HG03196 (cell line): ENCODE results near the gene SOX1.

ENCODE experiments used
- ATAC-seq: cut with Tn5 transposase; IDR thresholded peaks from one replicate; pipeline ENCODE4 v1.9.1; 2021; ENCODE audit not compliant: unreplicated experiment

The SOX1 gene

DNA sequence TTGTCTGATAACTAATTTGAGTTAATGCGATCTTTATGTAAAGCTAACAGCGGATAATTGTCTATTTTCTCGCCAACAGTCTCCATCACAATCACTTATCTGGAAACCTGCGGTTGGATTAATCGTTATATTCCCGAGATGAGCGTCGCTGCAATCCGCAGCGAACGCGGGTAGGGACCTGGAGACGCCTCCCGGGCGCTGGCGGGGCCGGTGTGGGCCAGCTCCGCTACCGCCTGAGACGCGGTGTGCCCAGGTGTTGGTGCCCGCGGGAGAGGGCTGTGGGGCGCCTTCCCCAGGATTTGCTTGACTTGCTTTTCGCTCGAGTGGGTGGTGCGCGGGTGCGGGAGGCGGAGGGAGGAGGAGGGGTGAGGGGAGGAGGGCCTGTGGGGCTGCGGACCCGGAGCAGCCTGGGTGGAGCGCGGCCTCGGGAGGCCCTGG lies 38.3 kb downstream of the SOX1 start:
- ATAC-seq, result no peak

DNA sequence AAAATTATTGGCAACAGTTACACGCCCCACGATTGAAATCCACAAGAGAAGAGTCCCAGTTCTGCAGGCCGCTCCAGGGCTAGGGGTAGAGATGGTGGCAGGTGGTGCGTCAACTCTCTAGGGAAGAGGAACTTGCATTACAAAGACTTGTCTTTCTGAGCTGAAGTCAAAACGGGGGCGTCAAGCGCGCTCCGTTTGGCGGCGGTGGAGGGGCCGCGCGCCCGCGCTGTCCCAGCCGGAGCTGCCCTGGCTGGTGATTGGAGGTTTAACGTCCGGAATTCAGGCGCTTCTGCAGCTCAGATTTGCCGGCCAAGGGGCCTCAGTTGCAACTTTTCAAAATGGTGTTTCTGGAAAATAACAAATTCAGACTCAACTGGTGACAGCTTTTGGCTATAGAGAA lies 38.9 kb downstream of the SOX1 start:
- ATAC-seq, result no peak

DNA sequence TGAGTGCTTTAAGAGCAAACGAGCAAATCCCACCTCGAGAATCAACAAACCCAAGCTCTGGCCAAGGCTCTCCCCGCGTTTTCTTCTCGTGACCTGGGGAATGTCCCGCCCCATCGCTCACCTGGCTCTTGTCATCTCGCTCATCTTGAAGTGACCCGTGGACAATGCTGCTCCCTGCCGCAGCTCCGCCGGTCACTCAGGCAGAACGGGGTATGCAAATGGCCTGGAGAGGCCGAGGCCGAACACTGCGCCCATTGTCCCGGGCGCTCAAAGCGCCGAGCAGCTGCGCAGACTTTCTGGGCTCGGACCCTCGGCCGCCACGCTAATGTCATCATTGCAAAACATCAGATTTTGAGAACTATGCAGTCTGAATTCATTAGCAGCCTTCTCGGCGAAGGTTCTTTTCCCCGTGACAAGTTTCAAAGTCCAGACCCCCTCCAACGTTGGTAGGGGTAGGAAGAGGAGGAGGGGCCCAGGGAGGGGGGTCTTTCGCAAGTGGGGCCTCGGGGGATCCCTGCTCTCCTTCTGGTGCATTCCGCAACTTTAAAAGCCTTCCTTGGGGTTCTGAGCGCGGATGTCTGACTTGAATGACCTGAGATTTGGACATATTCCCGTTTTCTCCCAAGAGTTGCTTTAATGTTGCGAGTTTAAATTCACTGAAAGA lies 39.7 kb downstream of the SOX1 start:
- no peak for ATAC-seq

DNA sequence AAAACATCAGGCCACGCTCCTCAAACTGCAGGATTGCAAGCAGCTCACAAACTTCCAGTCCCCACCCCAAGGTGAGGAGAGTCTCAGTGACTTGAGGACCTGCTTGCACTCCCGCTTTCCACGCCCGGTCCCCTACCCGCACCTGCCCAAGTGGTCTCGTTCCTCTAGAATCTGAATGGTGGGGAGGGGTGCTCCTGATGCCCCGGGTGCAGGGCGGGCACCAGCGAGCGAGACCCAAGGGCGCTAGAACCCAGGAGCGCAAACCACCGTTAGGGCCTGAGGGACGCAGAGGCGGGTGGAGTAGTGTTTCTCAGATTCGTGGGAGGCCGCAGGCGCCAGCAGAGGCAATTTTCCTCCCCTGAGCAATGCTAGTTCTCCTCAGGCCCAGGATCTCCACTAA lies 40.3 kb downstream of the SOX1 start:
- no peak for ATAC-seq

DNA sequence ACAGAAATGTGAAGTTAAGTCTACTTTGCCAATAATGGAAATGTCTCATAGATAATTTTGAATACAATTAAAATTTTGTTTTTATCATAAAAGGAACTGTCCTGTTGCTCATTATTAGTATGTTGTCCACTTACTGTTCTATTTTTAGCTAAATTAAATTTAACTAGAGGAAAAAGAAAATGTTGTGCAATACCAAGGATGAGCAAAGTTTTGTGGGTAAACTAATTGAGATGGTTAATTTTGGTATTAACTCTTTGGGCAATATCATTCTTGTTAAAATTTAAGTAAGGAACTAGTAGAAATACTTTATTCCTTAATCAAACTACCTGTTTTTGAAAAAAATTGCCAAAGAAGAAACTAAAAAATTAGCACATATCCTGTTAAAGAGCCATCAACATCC lies 43.5 kb downstream of the SOX1 start:
- ATAC-seq, result no peak

DNA sequence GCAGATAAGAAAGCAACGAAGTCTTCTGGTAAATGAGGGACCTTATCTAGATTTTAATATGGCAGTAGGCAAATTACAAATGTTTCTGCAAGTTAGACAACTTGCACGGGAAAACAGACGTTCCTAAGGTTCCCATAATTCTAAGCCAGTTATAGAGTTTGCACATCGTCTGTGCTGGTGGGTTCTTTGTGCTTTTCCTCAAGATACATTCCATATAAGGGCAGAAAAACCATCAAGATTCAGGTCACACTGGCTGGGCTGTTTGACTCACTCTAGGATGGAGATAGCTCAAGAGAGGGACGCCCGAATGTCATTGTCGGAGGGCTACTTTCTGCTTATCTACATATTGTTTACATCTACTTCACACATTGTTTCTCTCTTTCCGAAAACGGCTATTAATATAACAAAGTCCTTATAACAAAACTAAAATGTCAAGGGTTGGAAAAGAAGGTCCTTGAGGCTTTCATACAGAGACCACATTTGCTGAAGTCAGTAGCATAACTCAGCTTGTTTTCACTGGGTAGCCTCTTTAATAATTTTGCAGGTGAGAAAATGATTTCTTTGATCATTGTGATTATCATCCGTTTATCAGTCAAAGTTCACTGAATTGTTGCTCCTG lies 44.4 kb downstream of the SOX1 start:
- ATAC-seq, result no peak

DNA sequence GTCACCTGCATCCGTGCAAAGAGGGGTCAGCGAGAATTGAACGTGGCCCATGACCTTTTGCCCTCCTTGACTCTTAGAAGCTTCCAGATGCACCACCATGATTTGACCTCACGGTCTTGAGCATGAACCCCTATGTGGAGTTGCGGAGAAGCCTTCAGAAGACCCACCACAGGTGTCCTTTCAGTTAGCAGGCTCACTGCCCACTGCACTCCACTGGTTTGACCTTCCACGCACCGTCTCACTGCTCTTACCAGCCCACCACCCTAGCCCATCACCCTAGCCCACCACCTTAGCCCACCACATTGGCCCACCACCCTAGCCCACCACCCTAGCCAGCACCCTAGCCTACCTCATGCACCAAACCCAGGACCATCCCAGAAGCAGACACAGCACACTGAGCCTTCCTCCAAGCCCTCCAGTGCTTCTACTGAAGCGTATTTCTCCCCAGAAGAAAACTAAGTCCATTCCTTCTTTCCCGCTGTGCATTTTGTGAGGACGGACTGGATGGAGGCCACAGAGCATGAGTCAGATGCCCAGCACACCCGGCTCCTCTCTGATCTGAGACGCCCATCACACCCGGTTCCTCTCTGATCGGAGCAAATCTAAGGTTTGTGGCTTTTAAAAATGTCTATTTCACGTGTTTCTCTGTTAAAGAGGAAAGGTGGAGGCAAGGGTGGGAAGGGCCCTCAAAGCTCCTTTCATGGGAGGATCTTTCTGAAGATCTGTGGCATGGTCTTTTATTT lies 45.8 kb downstream of the SOX1 start:
- ATAC-seq, result no peak

DNA sequence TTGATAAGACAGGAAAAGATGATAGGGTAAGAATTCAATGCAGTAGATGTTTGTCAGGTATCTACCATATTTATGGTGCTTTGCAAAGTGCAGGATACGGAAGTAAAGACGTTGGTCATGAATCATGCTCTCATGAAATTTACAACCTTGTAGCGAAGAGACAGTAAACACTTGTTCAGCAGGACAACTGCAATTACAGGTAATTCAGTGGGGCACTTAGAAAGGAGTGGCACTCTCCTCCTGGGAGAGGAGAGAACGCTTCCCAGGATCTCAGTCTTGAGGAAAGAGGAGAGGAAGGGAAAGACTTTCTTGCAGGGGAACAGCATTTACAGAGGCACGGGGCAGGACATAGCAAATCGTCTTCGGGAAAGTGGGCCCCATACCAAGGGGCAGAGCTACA lies 46.4 kb downstream of the SOX1 start:
- ATAC-seq, result no peak

DNA sequence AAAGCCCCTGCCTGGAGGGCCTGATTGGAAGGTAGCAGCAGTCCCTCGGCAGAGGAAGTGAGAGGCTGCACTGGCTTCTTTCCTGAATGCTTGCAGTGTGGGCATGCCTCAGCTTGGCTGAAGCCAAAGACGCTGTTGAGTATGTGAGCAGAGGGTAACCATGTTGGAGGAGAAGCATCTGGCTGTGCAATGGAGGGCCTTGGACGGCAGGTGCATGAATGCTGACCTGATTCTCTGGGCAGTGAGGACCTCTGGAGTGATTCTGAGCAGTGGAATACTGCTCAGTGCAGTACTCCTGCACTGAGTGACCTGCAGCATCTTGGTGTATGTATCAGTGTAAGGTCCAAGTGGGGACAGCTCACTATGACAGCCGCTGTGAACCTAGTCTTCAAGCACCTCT lies 46.9 kb downstream of the SOX1 start:
- no peak for ATAC-seq

DNA sequence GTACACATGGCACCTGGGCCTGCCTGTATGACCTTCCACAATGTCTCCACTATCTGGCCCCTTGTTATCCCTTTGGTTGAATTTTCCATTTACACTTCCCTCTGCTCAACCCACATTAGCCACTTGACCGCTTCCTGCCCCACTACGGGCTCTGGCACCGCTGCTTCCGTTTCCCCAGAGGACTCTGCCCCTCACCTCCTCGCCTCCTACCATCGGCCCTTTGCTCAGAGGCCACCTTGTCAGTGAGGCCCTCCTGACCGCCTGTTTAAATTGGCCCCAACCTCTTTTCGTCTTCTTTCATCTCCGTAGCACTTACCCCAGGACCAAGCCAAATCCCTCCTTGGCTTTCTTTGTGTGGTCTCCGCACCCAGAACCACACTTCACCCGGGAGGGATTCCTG lies 47.4 kb downstream of the SOX1 start:
- no peak for ATAC-seq

DNA sequence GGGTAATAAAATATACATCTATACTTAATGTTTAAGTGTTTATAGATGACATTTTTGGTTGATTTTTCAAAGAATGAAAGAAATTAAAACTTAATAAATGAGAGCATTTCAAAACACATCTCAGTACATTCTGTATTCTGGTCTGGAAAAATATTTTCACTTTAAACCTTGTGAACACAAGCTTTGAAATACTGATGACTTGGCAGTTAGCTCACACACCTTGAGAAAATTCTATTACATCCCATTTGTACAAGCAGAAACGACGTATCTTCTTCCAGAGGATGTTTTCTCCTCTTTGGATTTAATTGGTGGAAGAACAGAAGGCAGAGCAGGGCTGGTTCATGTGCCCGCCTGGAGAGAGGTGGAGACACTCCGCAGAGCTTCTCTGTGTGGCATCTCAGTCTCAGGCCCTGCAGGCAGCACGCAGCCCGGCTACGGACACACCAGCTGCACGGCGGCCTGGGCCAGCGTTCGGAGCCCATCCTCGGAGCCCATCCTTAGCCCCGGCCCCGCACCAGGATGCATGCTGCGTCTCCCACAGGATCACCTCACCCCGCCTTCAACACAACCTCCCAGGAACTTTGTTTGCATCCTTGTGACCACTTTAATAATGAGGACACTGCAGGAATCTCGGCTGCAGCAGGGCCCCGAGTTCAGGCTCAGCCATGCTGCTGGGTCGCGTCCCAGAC lies 48.6 kb downstream of the SOX1 start:
- ATAC-seq, result no peak

DNA sequence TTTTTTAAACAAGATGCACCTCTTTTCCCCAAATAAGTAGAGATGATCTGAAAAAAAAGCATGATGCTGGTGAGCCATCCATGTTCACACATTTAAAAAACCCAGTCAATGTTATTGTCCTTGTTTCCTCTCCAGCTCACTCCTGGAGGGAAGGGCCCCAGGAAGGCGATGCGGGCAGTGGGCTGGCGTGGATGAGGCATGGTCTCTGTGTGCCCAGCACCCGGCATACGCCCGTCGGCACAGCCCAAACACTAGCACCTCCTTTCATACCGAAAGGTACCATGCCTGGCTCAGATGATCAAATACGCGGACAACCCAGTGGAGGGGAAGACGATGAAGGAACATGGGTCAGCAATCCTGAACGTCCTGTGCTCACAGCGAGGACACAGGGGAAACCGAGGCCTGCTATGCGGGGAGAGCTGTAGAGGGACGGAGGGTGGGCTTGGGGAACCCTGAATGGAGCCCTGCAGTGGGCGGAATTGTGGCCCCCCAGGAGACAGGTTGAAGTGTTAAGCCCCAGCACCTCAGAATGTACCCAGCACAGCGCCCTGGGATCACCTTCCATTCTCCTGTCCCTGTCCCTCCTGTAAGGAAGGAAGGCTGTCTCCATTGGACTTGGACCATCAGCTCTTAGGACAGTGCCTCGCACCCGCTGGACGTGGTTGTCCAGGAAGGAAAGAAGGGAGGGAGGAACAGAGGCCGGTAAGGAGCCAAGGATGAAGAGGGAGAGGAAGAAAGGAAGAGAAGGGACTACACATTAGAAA lies 49.4 kb downstream of the SOX1 start:
- no peak for ATAC-seq

DNA sequence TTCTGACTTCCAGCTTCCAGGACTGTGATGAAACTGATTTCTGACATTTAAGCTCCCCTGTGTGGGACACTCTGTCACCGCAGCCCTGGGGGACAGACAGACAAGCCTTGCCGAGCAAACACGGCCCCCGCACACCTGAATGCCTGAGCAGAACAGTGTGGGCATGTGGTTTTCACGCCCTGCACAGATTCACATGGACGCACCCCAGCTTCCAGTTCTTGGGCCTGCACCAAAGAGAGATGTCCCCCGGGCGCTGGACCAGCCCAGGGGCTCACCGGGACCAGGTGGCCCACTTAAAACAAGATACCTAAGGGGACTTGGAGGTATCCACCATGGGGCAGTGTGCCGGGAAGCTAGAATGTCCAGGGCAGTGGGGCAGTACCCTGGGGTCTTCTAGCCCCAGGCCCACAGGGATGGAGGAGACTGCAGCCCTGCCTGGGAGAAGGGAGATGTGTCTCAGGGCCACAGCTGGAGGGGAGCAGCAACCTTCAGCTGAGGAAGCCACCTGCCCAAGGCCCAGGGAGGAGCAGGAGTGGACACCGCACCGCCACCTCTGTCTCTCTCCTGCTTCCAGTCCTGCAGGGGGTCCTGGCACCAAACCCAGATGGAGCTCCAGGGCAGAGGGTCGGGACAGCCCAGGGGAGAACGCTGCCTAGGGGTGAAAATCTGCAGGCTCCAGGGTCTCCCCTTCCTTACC lies 50.5 kb downstream of the SOX1 start:
- ATAC-seq, result no peak

DNA sequence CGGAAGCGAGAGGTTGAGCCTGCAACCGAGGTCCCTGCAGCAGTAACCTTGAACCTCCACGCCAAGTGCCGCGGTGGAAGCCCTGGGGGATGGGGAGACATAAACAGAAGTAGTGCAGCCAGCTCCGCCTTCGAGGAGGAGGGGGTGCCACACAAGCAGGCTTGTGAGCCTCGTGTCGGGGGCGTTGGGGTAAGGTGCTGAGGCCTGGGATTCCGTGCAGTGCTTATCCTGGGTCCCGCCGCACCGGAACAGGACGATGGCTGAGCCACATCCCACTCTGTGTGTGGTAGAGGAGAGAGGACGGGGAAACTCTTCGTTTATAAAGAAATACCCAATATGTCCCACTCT lies 51.0 kb downstream of the SOX1 start:
- no peak for ATAC-seq

DNA sequence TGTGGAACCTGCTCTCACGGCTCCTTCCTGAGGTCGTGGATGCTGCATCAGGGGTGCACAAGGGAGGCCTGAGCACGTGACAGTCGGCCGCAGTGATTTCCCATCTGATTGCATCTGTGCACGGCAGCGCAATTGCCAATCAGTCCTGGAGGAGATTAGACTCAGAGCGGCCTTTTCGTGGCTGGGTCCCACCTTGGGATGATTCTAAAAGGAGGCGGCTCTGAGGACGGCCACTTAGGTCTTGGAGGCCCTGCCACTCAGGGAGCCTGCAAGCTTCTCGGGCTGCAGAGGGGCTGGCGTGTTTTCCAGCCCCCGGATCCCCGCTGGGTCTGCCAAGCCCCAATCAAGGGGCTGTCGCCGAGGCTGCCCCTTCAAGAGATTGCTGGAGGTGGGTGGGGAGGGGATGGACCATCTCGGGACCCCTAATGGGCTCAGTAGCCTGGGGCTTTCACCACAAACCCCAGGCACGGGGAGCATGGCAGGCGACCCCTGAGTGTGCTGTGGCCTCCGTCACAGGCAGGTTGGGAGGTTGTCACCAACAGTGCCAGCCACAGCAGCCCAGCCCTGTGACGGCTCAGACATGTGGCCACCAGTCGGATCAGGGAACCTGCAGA lies 51.6 kb downstream of the SOX1 start:
- no peak for ATAC-seq

DNA sequence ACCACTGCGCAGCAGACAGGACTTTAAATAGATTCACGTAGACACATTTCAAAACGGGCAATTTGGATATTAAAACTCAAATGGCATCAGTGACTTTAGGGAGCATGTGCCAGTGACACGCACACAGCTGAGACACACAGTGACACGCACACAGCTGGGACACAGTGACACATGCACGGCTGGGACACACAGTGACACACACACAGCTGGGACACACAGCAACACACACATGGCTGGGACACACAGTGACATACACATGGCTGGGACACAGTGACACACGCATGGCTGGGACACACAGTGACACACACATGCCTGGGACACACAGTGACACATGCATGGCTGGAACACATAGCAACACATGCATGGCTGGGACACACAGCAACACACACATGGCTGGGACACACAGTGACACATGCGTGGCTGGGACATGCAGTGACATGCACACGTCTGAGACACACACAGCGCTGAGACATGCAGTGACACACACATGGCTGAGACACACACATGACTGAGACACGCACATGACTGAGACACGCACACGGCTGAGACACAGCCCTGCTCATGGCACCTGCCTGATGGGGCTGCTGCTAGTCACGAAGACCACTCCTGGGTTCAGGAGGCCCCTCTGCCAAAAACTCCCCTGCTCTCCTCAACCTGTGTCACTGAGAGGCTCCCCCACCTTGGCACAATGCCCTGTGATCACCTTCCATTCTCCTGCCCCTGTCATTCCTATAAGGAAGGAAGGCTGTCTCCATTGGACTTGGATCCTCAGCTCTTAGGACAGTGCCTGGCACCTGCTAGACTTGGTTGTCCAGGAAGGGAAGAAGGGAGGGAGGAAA lies 52.5 kb downstream of the SOX1 start:
- no peak for ATAC-seq

DNA sequence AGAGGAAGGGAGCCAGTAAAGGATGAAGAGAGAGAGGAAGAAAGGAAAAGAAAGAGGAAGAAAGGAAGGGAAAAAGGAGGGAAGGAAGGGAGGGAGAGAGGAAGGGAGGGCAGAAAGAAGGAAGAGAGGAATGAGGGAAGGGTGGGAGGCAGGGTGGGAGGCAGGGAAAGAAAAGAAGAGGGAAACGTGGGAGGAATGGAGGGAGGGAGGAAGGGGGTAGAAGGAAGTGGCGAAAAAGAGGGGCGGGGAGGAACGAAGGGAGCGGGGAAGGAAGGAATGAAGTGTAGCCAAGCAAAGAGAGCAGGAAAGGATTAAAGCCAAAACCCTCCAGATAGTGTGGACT lies 53.1 kb downstream of the SOX1 start:
- no peak for ATAC-seq
